Colonic mucosa (tissue), 4 donors: ENCODE results near the gene SEL1L2. TPM values are rescaled to one million over a fixed set of nuclear protein-coding genes. Genes with fewer than 3 reads are reported as not detected.

Experiments used
- DNase-seq: peaks from one replicate; pipeline ENCODE4 v3.0.0-alpha.2; 2020
- H3K27ac ChIP-seq: fragments of 200-600 bp; one replicate; pipeline ENCODE4 v1.8.0; 2021
- H3K27me3 ChIP-seq: fragments of 200-600 bp; one replicate; pipeline ENCODE4 v1.8.0; 2021
- H3K36me3 ChIP-seq: fragments of 200-600 bp; one replicate; pipeline ENCODE4 v1.8.0; 2021
- H3K4me1 ChIP-seq: fragments of 200-600 bp; one replicate; pipeline ENCODE4 v1.8.0; 2021; ENCODE audit warnings: mild to moderate bottlenecking
- H3K4me3 ChIP-seq: fragments of 200-600 bp; one replicate; pipeline ENCODE4 v1.8.0; 2021
- H3K9ac ChIP-seq, 2 donors: one replicate each; pipeline ENCODE4 v1.7.0; 2013; ENCODE audit warnings: control low read depth in 2 of 2, low read depth in 2 of 2, low read length in 2 of 2
- H3K9me3 ChIP-seq: fragments of 200-600 bp; one replicate; pipeline ENCODE4 v1.8.0; 2021
- CTCF ChIP-seq: fragments of 200-600 bp; IDR thresholded peaks from one replicate; pipeline ENCODE4 v1.8.0; 2022; ENCODE audit warnings: antibody characterized with exemption, mild to moderate bottlenecking
- intact Hi-C: fragments of 100-400 bp; cut with DNase I; formaldehyde crosslinking; loops from one replicate; pipeline ENCODE4 v1.14.1; 2022
- total RNA-seq, 2 donors: library from RNA; stranded (reverse); fragmentation: NEBNext Ultra II Directional in 1 of 2; extraction: Animal tissue kit (Norgen Biotek cat#: 25700) in 1 of 2; gene quantifications; one replicate each; pipeline ENCODE4 v1.2.1, GENCODE V29; 2021
- donor health status: healthy.
- donor health status: DM: no; HTN: no; CAD: no.
- donor health status: DM: no; HTN: no; CAD: no.

The SEL1L2 gene
- total RNA-seq, 2 donors from 2014 or later: not detected

GRCh38 chr20:13810446-13810845, 180.0 kb downstream of the SEL1L2 start:
- DNase-seq: no peak
- H3K4me3 ChIP-seq: no peak overlapping the region
- H3K27me3 ChIP-seq: no peaks in the 10 kb centered on the region
- no peaks in the 10 kb centered on the region for H3K9me3 ChIP-seq
- H3K27ac ChIP-seq: no peak overlapping the region
- H3K9ac ChIP-seq: no peak overlapping the region
- TF ChIP-seq CTCF: no peak
- peaks cover 16% of the 10 kb centered on the region for H3K36me3 ChIP-seq
- H3K4me1 ChIP-seq: no peaks in the 10 kb centered on the region
- intact Hi-C loops: no loop called here

- no peaks in the 10 kb centered on the region for H3K27me3 ChIP-seq
- no peak overlapping the region for H3K9ac ChIP-seq
- intact Hi-C loops: no loop called here
- DNase-seq: no peak
- H3K4me1 ChIP-seq: no peaks in the 10 kb centered on the region
- no peak overlapping the region for H3K4me3 ChIP-seq
- H3K9me3 ChIP-seq: no peaks in the 10 kb centered on the region
- H3K27ac ChIP-seq: no peak overlapping the region
- no peak for TF ChIP-seq CTCF
- H3K36me3 ChIP-seq: peaks cover 11% of the 10 kb centered on the region
These were observed 180.6 kb downstream of the SEL1L2 start for GRCh38 chr20:13809855-13810254.

- no peak overlapping the region for H3K27ac ChIP-seq
- intact Hi-C loops: no loop called here
- no peak overlapping the region for H3K9ac ChIP-seq
- no peak for TF ChIP-seq CTCF
- no peaks in the 10 kb centered on the region for H3K9me3 ChIP-seq
- H3K4me1 ChIP-seq: no peaks in the 10 kb centered on the region
- no peak for DNase-seq
- H3K27me3 ChIP-seq: no peaks in the 10 kb centered on the region
- peaks cover 7% of the 10 kb centered on the region for H3K36me3 ChIP-seq
- no peak overlapping the region for H3K4me3 ChIP-seq
These were observed 181.0 kb downstream of the SEL1L2 start for GRCh38 chr20:13809373-13809772.

GRCh38 chr20:13800728-13801134, 189.7 kb downstream of the SEL1L2 start:
- peak; percentile 52 for DNase-seq
- Histone ChIP-seq H3K9me3 (no peaks in the 10 kb centered on the region), H3K36me3 (peaks cover 15% of the 10 kb centered on the region), H3K4me3 (no peak overlapping the region), H3K4me1 (no peaks in the 10 kb centered on the region), H3K9ac (no peak overlapping the region), H3K27ac (no peak overlapping the region), H3K27me3 (no peaks in the 10 kb centered on the region)
- intact Hi-C loops: no loop called here
- no peak for TF ChIP-seq CTCF

- no peak for DNase-seq
- peaks cover 23% of the 10 kb centered on the region for H3K36me3 ChIP-seq
- H3K9ac ChIP-seq: no peak overlapping the region
- no peak overlapping the region for H3K27ac ChIP-seq
- H3K4me3 ChIP-seq: no peak overlapping the region
- no peaks in the 10 kb centered on the region for H3K27me3 ChIP-seq
- intact Hi-C loops: no loop called here
- no peaks in the 10 kb centered on the region for H3K9me3 ChIP-seq
- TF ChIP-seq CTCF: no peak
- no peaks in the 10 kb centered on the region for H3K4me1 ChIP-seq
These were observed 190.4 kb downstream of the SEL1L2 start for GRCh38 chr20:13799974-13800373.

Other genes with a start within 250 kb of the SEL1L2 start
- gene ESF1, start 205.7 kb downstream of the SEL1L2 start, total RNA-seq: 10 to 100 TPM in 1 of 2 donors, 1 to 10 TPM in 1; 9.9 to 11.0 TPM
- 10 to 100 TPM; 31.8 to 33.0 TPM for gene NDUFAF5, start 205.6 kb downstream of the SEL1L2 start, total RNA-seq
- 1 to 10 TPM; 3.2 to 3.3 TPM for gene MACROD2, start 4.9 kb upstream of the SEL1L2 start, total RNA-seq